ENCODE data around the gene ZNF536.

DNA sequence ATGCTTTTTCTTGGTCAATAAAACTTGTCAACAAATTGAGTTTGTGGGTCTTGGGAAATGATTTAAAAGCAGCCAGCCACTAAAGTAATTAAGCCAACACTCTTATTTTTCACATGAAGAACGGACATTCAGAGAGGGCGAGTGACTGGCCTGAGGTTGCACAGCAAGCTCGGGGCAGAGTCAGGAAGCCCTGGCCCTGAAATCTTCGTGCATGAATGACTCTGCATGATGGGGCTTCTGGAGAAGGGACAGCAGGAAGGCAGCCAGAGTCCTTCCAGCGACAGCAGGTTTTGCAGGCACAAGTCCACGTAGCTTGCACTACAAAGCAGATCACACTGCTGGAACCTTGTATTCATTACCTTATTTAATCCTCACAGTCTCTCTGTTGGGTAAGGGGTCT, 232.5 kb downstream of the ZNF536 start:
- TF ChIP-seq, protein P1, sequence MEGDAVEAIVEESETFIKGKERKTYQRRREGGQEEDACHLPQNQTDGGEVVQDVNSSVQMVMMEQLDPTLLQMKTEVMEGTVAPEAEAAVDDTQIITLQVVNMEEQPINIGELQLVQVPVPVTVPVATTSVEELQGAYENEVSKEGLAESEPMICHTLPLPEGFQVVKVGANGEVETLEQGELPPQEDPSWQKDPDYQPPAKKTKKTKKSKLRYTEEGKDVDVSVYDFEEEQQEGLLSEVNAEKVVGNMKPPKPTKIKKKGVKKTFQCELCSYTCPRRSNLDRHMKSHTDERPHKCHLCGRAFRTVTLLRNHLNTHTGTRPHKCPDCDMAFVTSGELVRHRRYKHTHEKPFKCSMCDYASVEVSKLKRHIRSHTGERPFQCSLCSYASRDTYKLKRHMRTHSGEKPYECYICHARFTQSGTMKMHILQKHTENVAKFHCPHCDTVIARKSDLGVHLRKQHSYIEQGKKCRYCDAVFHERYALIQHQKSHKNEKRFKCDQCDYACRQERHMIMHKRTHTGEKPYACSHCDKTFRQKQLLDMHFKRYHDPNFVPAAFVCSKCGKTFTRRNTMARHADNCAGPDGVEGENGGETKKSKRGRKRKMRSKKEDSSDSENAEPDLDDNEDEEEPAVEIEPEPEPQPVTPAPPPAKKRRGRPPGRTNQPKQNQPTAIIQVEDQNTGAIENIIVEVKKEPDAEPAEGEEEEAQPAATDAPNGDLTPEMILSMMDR (IDR thresholded peaks at IDR 0.05) = no peak
- no peak for TF ChIP-seq POLR2A (IDR thresholded peaks at IDR 0.05)
